T47D (cell line): ENCODE results near the gene GLI2.

ENCODE experiments used
- DNase-seq, 2 experiments: peaks; one replicate each; pipeline versions ENCODE4 v3.0.0 to v3.0.0-alpha.2; 2011 to 2012; ENCODE audit warnings: low read depth in 1 of 2, low spot score in 1 of 2
- JUND ChIP-seq: IDR thresholded peaks from 2 replicates; pipeline ENCODE4 v1.6.1; 2012; ENCODE audit warnings: low read depth
- in situ Hi-C: cut with HindIII; loops from 2 replicates; pipeline ENCODE4 v1.10.0; 2016; ENCODE audit warnings: low sequenced_read_pairs, low pct_unique_long_range_greater_than_20kb

Gene GLI2

GRCh38 chr2:120702061-120702460 lies 33.6 kb upstream of the GLI2 start:
- no peak for TF ChIP-seq JUND
- no peak for DNase-seq
- in situ Hi-C loops = no loop called here

- DNase-seq = no peak
- in situ Hi-C loops = no loop called here
- TF ChIP-seq JUND = no peak
Observed at GRCh38 chr2:120702801-120703200, 32.9 kb upstream of the GLI2 start.

- DNase-seq = no peak
- in situ Hi-C loops = no loop called here
- TF ChIP-seq JUND = no peak
Observed at GRCh38 chr2:120703330-120703994, 32.2 kb upstream of the GLI2 start.

GRCh38 chr2:120704696-120705095 lies 31.0 kb upstream of the GLI2 start:
- TF ChIP-seq JUND = no peak
- in situ Hi-C loops = no loop called here
- DNase-seq = no peak

- DNase-seq = no peak
- no peak for TF ChIP-seq JUND
- in situ Hi-C loops = no loop called here
Observed at GRCh38 chr2:120707816-120708215, 27.9 kb upstream of the GLI2 start.

- no peak for TF ChIP-seq JUND
- DNase-seq = no peak
- in situ Hi-C loops = no loop called here
Observed at GRCh38 chr2:120708944-120709607, 26.6 kb upstream of the GLI2 start.

GRCh38 chr2:120709608-120710041 lies 26.0 kb upstream of the GLI2 start:
- in situ Hi-C loops = no loop called here
- TF ChIP-seq JUND = no peak
- no peak for DNase-seq

- in situ Hi-C loops = no loop called here
- DNase-seq = no peak
- TF ChIP-seq JUND = no peak
Observed at GRCh38 chr2:120710256-120710655, 25.4 kb upstream of the GLI2 start.

- no peak for TF ChIP-seq JUND
- in situ Hi-C loops = no loop called here
- no peak for DNase-seq
Observed at GRCh38 chr2:120711694-120712093, 24.0 kb upstream of the GLI2 start.

GRCh38 chr2:120712180-120712681 lies 23.4 kb upstream of the GLI2 start:
- TF ChIP-seq JUND = no peak
- in situ Hi-C loops = no loop called here
- no peak for DNase-seq

GRCh38 chr2:120715353-120715752 lies 20.3 kb upstream of the GLI2 start:
- in situ Hi-C loops = no loop called here
- DNase-seq = no peak
- TF ChIP-seq JUND = no peak

GRCh38 chr2:120715941-120716340 lies 19.7 kb upstream of the GLI2 start:
- DNase-seq = no peak
- in situ Hi-C loops = no loop called here
- no peak for TF ChIP-seq JUND
